Testis (tissue), 2 donors: ENCODE measurements around the gene DACT3.

Experiments
- POLR2A ChIP-seq: fragments of 450-650 bp; IDR thresholded peaks from one replicate; pipeline ENCODE4 v1.6.1; 2017; ENCODE audit warnings: antibody characterized with exemption, mild to moderate bottlenecking, moderate library complexity
- TF ChIP-seq, protein P1 (sequence below), 3 experiments: fragments of 450-650 bp in 2 of 3; fragments of 200-600 bp in 1 of 3; sonication (generic) in 1 of 3; IDR thresholded peaks; one replicate each; pipeline ENCODE4 v1.5.1; 2016 to 2019; ENCODE audit warnings: antibody characterized with exemption in 3 of 3, mild to moderate bottlenecking in 2 of 3, moderate library complexity in 1 of 3

DNA sequence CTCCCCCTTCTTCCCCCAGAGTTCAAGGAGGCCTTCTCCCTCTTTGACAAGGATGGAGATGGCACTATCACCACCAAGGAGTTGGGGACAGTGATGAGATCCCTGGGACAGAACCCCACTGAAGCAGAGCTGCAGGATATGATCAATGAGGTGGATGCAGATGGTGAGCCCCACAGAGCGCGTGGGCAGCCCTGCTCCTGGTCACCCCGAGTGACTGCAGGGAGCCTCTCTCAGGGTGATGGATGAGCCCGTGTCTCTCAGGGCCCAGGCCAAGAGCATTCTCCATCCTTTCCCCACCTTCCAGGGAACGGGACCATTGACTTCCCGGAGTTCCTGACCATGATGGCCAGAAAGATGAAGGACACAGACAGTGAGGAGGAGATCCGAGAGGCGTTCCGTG is 52.8 kb downstream of the DACT3 start:
- TF ChIP-seq, protein P1, sequence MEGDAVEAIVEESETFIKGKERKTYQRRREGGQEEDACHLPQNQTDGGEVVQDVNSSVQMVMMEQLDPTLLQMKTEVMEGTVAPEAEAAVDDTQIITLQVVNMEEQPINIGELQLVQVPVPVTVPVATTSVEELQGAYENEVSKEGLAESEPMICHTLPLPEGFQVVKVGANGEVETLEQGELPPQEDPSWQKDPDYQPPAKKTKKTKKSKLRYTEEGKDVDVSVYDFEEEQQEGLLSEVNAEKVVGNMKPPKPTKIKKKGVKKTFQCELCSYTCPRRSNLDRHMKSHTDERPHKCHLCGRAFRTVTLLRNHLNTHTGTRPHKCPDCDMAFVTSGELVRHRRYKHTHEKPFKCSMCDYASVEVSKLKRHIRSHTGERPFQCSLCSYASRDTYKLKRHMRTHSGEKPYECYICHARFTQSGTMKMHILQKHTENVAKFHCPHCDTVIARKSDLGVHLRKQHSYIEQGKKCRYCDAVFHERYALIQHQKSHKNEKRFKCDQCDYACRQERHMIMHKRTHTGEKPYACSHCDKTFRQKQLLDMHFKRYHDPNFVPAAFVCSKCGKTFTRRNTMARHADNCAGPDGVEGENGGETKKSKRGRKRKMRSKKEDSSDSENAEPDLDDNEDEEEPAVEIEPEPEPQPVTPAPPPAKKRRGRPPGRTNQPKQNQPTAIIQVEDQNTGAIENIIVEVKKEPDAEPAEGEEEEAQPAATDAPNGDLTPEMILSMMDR (IDR thresholded peaks at IDR 0.05): no peak
- no peak for TF ChIP-seq POLR2A
